GM12878 (cell line): ENCODE results near the gene RASAL2. TPM values are rescaled to one million over a fixed set of nuclear protein-coding genes. Genes with fewer than 3 reads are reported as not detected.

Source experiments
- ATAC-seq: fragments of 200-7000 bp; cut with Tn5 transposase; 3 replicates; pipeline ENCODE4 v1.9.1; 2020; ENCODE audit warnings: mild to moderate bottlenecking, moderate library complexity
- BruUV-seq: library from RNA; stranded (reverse); fragments of 400-500 nt; replicated peaks from 2 replicates; lab custom pipeline; 2021; lab: Mats Ljungman, UMichigan
- CTCF ChIA-PET: fragments of 300-600 bp; sonication (Branson Sonifier 250); formaldehyde crosslinking; extraction: SDS; loops from one replicate; lab custom pipeline; 2021; ENCODE audit warnings: inconsistent platforms; lab: Yijun Ruan, JAX
- POLR2A ChIA-PET: fragments of 350-600 bp; formaldehyde crosslinking; extraction: SDS; loops from one replicate; lab custom pipeline; 2021; ENCODE audit warnings: inconsistent platforms; lab: Charles Lee
- RAD21 ChIA-PET: fragments of 300-600 bp; sonication (Branson Sonifier 250); formaldehyde crosslinking; loops from one replicate; lab custom pipeline; 2023; ENCODE audit warnings: antibody characterized with exemption; ENCODE audit not compliant: unreplicated experiment; lab: Charles Lee
- SMC1A ChIA-PET: fragments of 300-600 bp; sonication (Branson Sonifier 250); formaldehyde crosslinking; loops from one replicate; lab custom pipeline; 2023; ENCODE audit not compliant: unreplicated experiment, uncharacterized antibody; lab: Charles Lee
- DNase-seq: peaks from one replicate; pipeline ENCODE4 v3.0.0-alpha.2; 2011; ENCODE audit warnings: low read depth, low spot score
- FAIRE-seq: peaks from 3 replicates; lab custom pipeline; 2011; peaks lifted over from hg19 to GRCh38; lab: Jason Lieb, UNC
- H2AFZ ChIP-seq: 2 replicates; pipeline ENCODE4 v1.6.0; 2011; ENCODE audit warnings: low read depth, low read length, control low read depth; ENCODE audit not compliant: control insufficient read depth
- H3K27ac ChIP-seq: 2 replicates; pipeline ENCODE4 v1.5.1; 2011; ENCODE audit warnings: control low read depth; ENCODE audit not compliant: control insufficient read depth, insufficient read depth
- H3K27me3 ChIP-seq, 2 experiments: replicated peaks in 1 of 2; 2 replicates each; pipeline versions ENCODE4 v1.6.0 to v1.6.1; 2011; ENCODE audit warnings: low read length in 1 of 2; ENCODE audit not compliant: control insufficient read depth in 2 of 2, insufficient read depth in 2 of 2
- H3K36me3 ChIP-seq, 2 experiments: 2 replicates each; pipeline ENCODE4 v1.5.1; 2011; ENCODE audit warnings: low read length in 1 of 2; ENCODE audit not compliant: control insufficient read depth in 2 of 2, insufficient read depth in 2 of 2
- H3K4me1 ChIP-seq: 2 replicates; pipeline ENCODE4 v1.6.1; 2011; ENCODE audit warnings: mild to moderate bottlenecking, low read length, moderate library complexity, mixed read lengths; ENCODE audit not compliant: control insufficient read depth, insufficient read depth
- H3K4me2 ChIP-seq: 2 replicates; pipeline ENCODE4 v1.6.0; 2011; ENCODE audit warnings: control low read depth; ENCODE audit not compliant: control insufficient read depth, insufficient read depth
- H3K4me3 ChIP-seq: fragments of 200-600 bp; sonication (generic); 2 replicates; pipeline ENCODE4 v1.5.1; 2016
- H3K79me2 ChIP-seq: 2 replicates; pipeline ENCODE4 v1.6.0; 2011; ENCODE audit warnings: low read length; ENCODE audit not compliant: control insufficient read depth, insufficient read depth
- H3K9ac ChIP-seq: 2 replicates; pipeline ENCODE4 v1.8.0; 2011; ENCODE audit warnings: low read length, control low read depth, mixed read lengths; ENCODE audit not compliant: control insufficient read depth, insufficient read depth
- H3K9me3 ChIP-seq: replicated peaks from 3 replicates; pipeline ENCODE4 v1.5.1; 2011; ENCODE audit warnings: mild to moderate bottlenecking, low read length; ENCODE audit not compliant: control insufficient read depth, insufficient read depth
- H4K20me1 ChIP-seq: 2 replicates; pipeline ENCODE4 v1.6.0; 2011; ENCODE audit not compliant: control insufficient read depth, insufficient read depth
- CUX1 ChIP-seq: IDR thresholded peaks from 2 replicates; pipeline ENCODE4 v1.6.1; 2012; ENCODE audit warnings: improper control_type of control experiment, low read depth, low read length; ENCODE audit not compliant: insufficient replicate concordance
- NKRF ChIP-seq: fragments of 450-650 bp; conservative IDR thresholded peaks from 2 replicates; pipeline ENCODE4 v1.6.1; 2017; ENCODE audit warnings: mild to moderate bottlenecking, moderate library complexity
- POLR2AphosphoS5 ChIP-seq: IDR thresholded peaks from 2 replicates; pipeline ENCODE4 v1.6.1; 2011; ENCODE audit warnings: mild to moderate bottlenecking, low read length, inconsistent platforms
- ZBTB11 ChIP-seq: fragments of 450-650 bp; formaldehyde crosslinking; IDR thresholded peaks from 2 replicates; pipeline ENCODE4 v1.5.0; 2022; ENCODE audit warnings: mild to moderate bottlenecking, missing genetic modification characterization
- WGBS: methylation state at CpG from one replicate; pipeline ENCODE4 v1.1.6; 2016; ENCODE audit warnings: low lambda C conversion rate; ENCODE audit not compliant: insufficient replicate concordance, insufficient coverage; ENCODE audit errors: missing lambda C conversion rate; 5-methylcytosine and 5-hydroxymethylcytosine counted together
- in situ Hi-C: fragments of 300-500 bp; cut with MboI; formaldehyde crosslinking; loops from 9 replicates; pipeline ENCODE4 v1.14.3; 2018; ENCODE audit warnings: mixed read lengths
- intact Hi-C: fragments of 100-400 bp; cut with micrococcal nuclease; formaldehyde crosslinking; loops from one replicate; pipeline ENCODE4 v1.14.2; 2022; ENCODE audit not compliant: unreplicated experiment
- polyA plus RNA-seq, 11 experiments: library from polyadenylated mRNA; depleted of rRNA in 4 of 11; unstranded in 6 of 11; stranded (reverse) in 5 of 11; fragments of >200 nt; fragmentation: Nextera tagmentation in 4 of 11; fragmentation: Illumina TruSeq in 1 of 11; extraction: Ambion mirVana in 4 of 11; extraction: Trizol in 1 of 11; gene quantifications; 1 replicate in 1 of 11; 2 replicates in 10 of 11; pipeline versions ENCODE4 v1.2.1 to v1.2.3, GENCODE V29; 2011 to 2016; ENCODE audit warnings: inconsistent platforms in 2 of 11, missing spikeins in 2 of 11, low read depth in 1 of 11
- total RNA-seq, 4 experiments: library from RNA; depleted of rRNA in 3 of 4; stranded (reverse); fragments of >200 nt in 3 of 4; fragmentation: Illumina TruSeq in 1 of 4; extraction: Trizol in 1 of 4; gene quantifications; 2 replicates each; pipeline versions ENCODE4 v1.2.1 to v1.2.3, GENCODE V29; 2013 to 2021

Gene RASAL2
- total and polyA plus RNA-seq, 10 of the 15 experiments (the other 5 are each of a cell fraction or from before 2014, with no cell fraction given), result 0.02 to 6.9 (median 0.17) TPM; not detected in 1

GRCh38 chr1:178502856-178503255 lies 409.0 kb downstream of the RASAL2 start:
- H3K27ac ChIP-seq, result no peak overlapping the region
- no peak overlapping the region for H3K9ac ChIP-seq
- no peaks in the 10 kb centered on the region for H4K20me1 ChIP-seq
- RAD21 ChIA-PET, result interaction anchor here (1.0 to 1.1 kb wide), 2 partner anchors 192 to 203 kb away, joined by 3 read pairs; no protein-coding TSS in a partner anchor
- no peak overlapping the region for H3K4me2 ChIP-seq
- POLR2A ChIA-PET, result no interaction called here
- H3K4me3 ChIP-seq, result no peak overlapping the region
- WGBS, result 24% methylated on average over 5 of the region's 5 CpGs
- no peak for FAIRE-seq
- CTCF ChIA-PET, result interaction anchor here (0.5 to 11.2 kb wide), 7 partner anchors 14 to 1046 kb away, joined by 3 to 187 read pairs (median 3); no protein-coding TSS in a partner anchor
- no peak for DNase-seq
- H3K27me3 ChIP-seq, result no peaks in the 10 kb centered on the region
- ATAC-seq, result no peak
- H3K79me2 ChIP-seq, result no peaks in the 10 kb centered on the region
- no peak for TF ChIP-seq POLR2AphosphoS5
- TF ChIP-seq CUX1, result no peak
- TF ChIP-seq ZBTB11 (CRISPR knock-in tag), result no peak
- no peak for TF ChIP-seq NKRF
- TF ChIP-seq, all 136 proteins: peak for 0
- no TSS peak for BruUV-seq
- SMC1A ChIA-PET, result interaction anchor here (1.3 to 7.4 kb wide), 2 partner anchors 138 to 190 kb away, joined by 4 to 73 read pairs; no protein-coding TSS in a partner anchor
- H2AFZ ChIP-seq, result no peak overlapping the region
- H3K9me3 ChIP-seq, result no peaks in the 10 kb centered on the region
- intact Hi-C loops (no loop called here), in situ Hi-C loops (loop anchor here (5.0 kb wide), 1 partner anchor 191 kb away; no protein-coding TSS in a partner anchor)
- H3K36me3 ChIP-seq, result no peaks in the 10 kb centered on the region
- no peaks in the 10 kb centered on the region for H3K4me1 ChIP-seq
